GM19372 (cell line): ENCODE measurements around the gene RHOU.

Experiments
- ATAC-seq: cut with Tn5 transposase; IDR thresholded peaks from one replicate; pipeline ENCODE4 v1.9.1; 2021; ENCODE audit warnings: mild to moderate bottlenecking, low read depth, moderate library complexity; ENCODE audit not compliant: unreplicated experiment

The RHOU gene

DNA sequence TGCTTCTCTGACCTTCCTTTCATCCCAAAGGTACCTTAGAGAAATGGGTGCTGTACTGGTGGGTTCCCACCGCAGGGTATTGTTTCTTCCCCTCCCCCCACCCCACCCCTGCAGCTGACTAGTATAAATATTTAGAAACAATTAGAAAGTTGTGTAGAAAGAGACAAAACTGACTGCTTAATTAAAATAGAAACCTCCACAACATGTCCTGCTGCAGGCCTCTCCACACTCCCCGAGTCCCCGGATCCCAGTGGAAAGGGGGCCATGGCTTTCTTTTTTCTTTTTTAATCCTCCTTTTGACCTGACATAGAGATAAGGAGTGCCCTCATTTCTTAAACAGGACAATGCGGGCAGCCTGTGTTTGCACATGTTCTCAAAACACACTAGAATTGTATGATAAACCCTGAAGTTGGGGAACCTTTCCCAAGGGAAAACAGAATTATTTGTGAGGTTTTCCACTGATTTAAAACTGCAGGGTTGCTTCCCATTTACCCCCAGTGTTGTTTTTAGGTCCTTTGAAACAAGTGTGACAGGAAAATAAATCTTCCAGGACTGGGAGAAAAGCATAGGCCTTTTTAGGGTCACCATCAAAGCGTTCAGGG lies 1.7 kb downstream of the RHOU start:
- ATAC-seq = no peak

DNA sequence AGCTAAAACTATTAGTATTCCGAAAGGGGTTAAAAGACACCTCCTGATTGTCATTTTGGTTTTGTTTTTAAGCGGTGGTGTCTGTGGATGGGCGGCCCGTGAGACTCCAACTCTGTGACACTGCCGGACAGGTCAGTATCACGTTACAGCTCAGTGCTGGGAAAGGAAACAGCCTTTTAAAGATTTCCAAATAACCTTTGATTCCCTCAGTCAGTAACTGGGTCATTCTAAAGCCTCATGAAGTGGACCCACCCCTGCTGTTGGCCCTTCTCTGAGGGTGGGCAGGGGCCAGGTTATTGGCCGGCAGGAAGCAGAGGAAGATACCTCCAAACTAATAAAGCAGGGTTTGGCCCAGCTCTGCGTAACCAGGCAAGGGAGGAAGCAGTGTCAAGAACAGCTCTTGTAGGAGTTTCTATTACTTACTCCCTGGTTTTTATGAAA lies 2.3 kb downstream of the RHOU start:
- no peak for ATAC-seq

DNA sequence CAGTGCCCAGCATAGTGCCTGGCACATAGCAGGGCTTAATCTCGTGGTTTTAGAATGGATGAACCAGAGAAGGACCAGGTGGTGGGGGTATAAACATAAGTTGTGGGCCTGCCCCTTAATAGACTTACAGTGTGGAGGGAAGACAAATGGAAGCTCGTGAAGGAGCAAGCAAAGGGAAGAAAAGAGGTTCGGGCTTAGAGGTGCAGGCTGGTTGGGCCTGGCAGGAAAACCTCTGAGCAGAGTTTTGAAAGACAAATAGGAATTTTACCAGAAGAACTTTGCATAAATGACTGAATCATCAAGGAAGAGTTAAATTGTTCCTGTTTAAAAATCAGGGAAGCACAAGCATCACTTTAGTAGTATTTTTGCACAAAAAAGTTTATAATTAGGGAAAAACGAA lies 4.5 kb downstream of the RHOU start:
- no peak for ATAC-seq

GRCh38 chr1:228740543-228741317 lies 5.5 kb downstream of the RHOU start:
- ATAC-seq = no peak

DNA sequence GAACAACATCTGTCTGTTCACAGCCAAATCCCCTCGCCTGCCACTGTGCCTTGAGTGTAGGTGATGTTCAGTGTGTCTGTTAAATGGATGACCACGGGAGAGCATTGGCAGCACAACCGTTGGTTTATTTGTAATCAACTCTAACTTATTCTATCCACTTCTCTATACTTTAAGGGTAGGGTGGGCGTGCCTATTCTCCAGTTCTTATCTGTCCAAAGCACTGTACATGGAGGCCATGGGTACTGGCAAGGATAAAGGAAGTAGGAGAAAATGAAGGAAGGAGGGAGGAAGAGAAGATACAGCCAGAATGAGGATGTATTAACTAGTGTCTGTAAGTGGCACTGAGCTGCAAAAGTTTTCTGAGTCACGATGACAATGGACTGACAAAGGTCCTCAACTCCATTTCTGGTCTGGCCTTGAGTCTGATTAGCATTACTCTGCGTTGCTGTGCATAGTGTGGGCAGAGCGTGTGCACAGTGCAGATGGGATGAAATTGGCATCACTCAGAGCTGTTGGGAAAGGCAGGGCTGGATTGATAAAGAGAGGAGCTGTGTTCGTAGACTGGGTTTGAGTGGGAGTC lies 7.1 kb downstream of the RHOU start:
- ATAC-seq = no peak

- no peak for ATAC-seq
Measured at GRCh38 chr1:228743405-228743804, 8.1 kb downstream of the RHOU start.

GRCh38 chr1:228744356-228744755 lies 9.1 kb downstream of the RHOU start:
- no peak for ATAC-seq

DNA sequence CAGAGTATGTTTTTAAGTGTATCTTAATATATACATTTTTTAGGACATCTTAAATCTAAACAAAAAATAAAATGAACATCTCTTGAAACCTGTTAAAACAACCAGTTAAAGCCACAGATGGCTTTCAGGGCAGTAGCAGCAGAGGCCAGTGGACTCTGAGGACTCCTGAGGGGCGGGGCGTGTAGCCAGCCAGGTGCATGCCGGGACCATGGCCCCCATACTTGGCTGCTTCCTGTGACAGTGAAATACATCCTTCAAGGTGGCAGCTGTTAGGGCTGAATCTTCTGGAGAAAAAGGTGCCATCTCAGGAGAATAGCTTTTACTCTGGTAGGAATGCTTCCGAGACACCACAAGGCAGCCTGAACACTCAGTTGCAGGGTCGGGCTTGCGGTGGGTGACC lies 9.6 kb downstream of the RHOU start:
- no peak for ATAC-seq

- no peak for ATAC-seq
Measured at GRCh38 chr1:228745497-228745896, 10.2 kb downstream of the RHOU start.

GRCh38 chr1:228747301-228747935 lies 12.1 kb downstream of the RHOU start:
- ATAC-seq = no peak

DNA sequence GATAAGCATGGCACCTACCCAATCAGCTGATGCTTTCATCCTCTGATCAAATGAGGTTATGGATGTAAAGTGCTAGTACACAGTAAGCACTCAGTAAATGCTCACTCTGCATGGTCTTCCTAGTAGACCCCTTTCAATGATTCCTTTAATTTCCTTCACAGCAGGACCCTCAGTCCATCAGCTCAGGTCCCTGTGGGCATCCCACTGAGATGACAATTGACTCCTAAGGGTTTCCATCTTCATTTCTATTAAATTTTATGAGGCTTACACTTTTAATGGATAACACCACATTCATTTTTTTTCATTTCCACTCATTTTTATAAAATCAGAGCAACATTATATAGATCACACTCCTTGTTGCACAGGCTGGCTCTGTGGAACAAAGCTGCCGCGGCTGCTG lies 12.8 kb downstream of the RHOU start:
- ATAC-seq = no peak

GRCh38 chr1:228748431-228748830 lies 13.2 kb downstream of the RHOU start:
- no peak for ATAC-seq

DNA sequence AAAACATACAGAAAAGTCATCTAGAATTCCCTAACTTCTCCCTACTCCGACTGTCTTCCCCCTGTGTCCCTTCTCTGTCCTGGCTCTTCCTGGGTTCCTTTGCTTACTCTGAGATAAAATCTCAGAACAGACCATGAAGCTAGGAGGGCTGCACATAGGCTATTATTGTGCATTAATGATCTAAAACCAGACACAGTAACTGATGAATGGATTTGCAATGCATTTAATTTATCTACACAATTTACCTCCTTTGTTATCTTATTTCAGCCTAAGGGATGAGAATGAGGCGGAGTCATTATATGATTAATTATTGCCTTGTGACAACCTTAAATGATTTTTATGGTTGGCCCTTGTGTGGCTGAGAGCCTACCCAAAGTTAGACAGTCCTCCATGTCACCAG lies 14.5 kb downstream of the RHOU start:
- ATAC-seq = no peak

GRCh38 chr1:228750915-228751314 lies 15.6 kb downstream of the RHOU start:
- ATAC-seq = no peak

DNA sequence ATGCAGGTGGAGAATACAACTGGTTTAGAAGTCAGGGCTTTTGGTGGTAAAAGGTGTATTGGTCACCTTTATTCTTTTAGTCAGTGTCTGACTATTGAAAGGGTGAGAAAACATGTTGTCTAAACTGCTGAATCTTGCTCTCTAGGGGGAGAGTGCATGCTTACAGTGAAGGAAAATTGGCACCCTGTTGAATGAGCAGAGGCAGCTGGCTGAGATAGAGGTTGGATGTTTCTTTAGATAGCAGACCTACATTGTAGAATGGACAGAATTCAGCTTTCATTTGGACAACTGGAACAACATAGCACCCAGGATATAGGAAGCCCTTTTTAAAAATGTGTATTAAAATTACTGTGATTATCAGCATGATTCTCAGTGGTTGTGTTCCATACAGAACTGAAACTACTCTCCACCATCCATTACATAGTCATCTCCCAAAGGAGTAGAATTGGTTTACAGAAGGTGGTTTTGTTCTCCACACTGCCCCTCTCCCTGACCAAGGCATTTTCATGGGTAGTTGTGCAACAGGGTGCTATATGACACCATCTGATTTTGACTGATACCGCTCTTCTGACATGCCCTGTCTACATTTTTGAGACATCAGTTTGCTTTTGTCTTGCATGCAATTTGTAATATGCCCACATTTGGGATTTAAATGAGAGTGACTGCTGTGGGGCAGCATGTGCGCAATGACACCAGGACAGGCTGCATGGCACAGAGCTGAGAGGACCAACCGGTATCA lies 16.2 kb downstream of the RHOU start:
- no peak for ATAC-seq

- no peak for ATAC-seq
Measured at GRCh38 chr1:228752258-228752657, 17.0 kb downstream of the RHOU start.

DNA sequence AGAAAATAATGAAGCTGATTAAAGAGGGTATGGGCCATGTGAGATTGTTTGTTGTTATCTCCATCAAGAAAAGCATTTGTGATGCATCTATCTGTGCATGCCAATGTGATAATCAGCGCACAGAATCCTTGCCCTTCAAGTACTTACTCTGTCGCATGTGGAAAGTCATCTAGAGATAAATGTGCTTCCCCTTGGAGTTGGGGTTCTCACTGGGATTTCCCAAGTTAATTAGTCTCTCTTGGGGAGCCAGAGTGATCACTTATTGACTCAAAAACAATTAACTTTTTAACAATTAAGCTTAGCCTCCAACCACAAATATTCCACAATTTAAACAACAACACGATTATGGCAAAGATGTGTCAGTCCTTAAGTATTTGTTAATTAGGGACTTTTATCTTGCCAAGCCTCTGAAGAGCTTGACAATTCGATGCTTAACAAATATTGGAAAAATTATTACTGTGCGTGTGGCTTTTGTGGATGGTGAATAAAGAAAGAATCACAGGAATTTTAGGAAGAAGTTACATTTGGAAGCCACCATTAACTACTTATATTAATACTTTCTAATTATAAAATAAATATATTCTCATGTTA lies 17.5 kb downstream of the RHOU start:
- no peak for ATAC-seq

DNA sequence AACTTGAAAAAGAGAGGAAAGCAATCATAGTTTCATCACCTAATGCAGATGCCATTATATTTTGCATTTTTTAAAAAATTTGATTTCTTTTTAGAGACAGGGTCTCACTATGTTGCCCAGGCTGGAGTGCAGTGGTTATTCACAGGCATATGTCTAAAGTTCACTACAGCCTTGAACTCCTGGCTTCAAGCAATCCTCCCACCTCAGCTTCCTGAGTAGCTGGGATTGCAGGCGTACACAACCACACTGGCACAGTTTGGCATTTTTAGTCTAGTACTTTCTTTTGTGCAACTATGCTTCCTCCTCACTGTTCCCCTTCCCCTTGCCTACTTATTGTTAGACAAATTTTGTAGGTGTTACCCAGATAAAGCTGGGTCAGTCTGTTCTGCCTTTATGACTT lies 18.0 kb downstream of the RHOU start:
- no peak for ATAC-seq

DNA sequence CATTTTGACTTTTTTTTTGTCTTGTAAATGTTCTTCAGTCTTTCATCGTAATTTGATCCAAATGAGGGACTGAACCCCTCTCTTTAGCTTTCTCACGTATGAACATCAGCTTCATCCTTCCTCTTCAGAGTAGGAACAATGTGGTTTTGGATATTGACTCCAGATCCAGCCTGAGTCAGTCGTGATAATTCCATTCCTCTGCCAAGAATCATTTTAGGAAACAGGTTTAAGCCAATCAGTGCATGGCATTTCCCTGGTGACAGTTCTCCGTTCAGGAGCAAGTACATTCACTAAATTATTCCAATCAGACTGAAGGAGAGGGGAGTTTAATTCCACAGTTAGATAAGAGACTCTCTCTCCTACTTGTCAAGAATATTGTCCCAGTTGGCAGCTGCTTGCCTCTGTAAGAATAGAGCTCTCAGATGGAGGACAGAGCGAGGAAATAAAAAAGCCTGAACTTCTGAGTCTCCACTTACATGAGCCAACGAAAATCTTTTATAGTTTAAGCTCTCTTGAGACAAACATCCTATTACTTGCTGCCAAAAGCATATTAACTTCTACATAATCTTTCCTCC lies 18.6 kb downstream of the RHOU start:
- ATAC-seq = no peak

DNA sequence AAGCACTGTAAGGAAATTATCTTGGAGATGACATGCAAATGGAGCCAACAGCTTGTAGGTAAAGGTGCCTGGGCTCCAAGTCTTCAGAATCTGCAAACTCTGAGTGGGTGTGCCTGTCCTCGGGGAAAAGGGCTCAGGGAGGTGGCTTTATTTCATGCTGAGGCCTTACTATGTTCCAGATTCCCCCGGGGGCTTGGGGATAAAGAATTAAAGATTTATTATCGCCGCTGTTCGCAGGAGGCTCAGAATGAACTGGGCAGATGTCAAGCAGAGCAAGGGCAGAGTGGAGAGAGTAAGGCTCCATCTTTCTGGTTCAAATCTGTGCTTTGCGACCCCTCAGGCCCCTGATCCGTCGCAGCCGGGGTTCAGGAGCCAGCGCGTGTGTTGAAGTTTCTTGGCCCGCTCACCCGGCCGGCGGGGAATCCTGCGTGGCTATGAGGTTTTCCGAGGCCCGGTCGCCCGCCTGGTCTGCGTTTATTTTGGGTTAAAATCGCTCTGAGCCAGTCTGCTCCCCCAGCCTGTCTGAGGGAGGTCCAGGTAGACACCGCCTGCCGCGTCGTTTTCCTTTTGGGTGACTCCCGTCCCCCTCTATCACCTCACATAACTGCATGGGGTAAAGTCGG lies 19.5 kb downstream of the RHOU start:
- no peak for ATAC-seq
